ENCODE data around the gene PTTG1. TPM values are rescaled to one million over a fixed set of nuclear protein-coding genes. Genes with fewer than 3 reads are reported as not detected.

Gene PTTG1
- polyA plus RNA-seq, 2 of the 4 experiments (the other 2 are of a cell fraction): 222 to 227 TPM

Small RNA genes within 50 kb of the gene (small RNA-seq; reads per million reads assigned to genes)
- 0 reads per million in 6 experiments for gene MIR3142

Other genes with a start within 250 kb of the PTTG1 start
- 0.62 and 0.93 TPM in 2 replicates for gene FABP6, start 192.3 kb upstream of the PTTG1 start, polyA plus RNA-seq (2011; rRNA removed)
- 0.63 to 0.99 TPM (median 0.75 TPM) in 3 replicates for gene FABP6, start 192.3 kb upstream of the PTTG1 start, polyA plus RNA-seq (2017; fragmentation: RNase III; extraction: RNeasy Plus Mini Kit Qiagen cat#74134 plus additional on column Dnase treatment)
- gene CCNJL, start 109.3 kb upstream of the PTTG1 start, polyA plus RNA-seq (2011; rRNA removed): 16.2 and 16.8 TPM in 2 replicates
- gene CCNJL, start 109.3 kb upstream of the PTTG1 start, polyA plus RNA-seq (2017; fragmentation: RNase III; extraction: RNeasy Plus Mini Kit Qiagen cat#74134 plus additional on column Dnase treatment): 6.6 to 8.4 TPM (median 7.4 TPM) in 3 replicates
- 0.04 TPM in 1 of 2 replicates, not detected in the other for gene C1QTNF2, start 51.2 kb upstream of the PTTG1 start, polyA plus RNA-seq (2011; rRNA removed)
- 0.06 to 0.08 TPM (median 0.08 TPM) in 3 replicates for gene C1QTNF2, start 51.2 kb upstream of the PTTG1 start, polyA plus RNA-seq (2017; fragmentation: RNase III; extraction: RNeasy Plus Mini Kit Qiagen cat#74134 plus additional on column Dnase treatment)
- gene FAM200C, start 21.8 kb upstream of the PTTG1 start, polyA plus RNA-seq (2011; rRNA removed): 4.3 TPM in 2 replicates
- gene FAM200C, start 21.8 kb upstream of the PTTG1 start, polyA plus RNA-seq (2017; fragmentation: RNase III; extraction: RNeasy Plus Mini Kit Qiagen cat#74134 plus additional on column Dnase treatment): 2.5 to 2.7 TPM (median 2.6 TPM) in 3 replicates
- gene SLU7, start 2.8 kb upstream of the PTTG1 start, polyA plus RNA-seq (2011; rRNA removed): 49.0 and 67.0 TPM in 2 replicates
- gene SLU7, start 2.8 kb upstream of the PTTG1 start, polyA plus RNA-seq (2017; fragmentation: RNase III; extraction: RNeasy Plus Mini Kit Qiagen cat#74134 plus additional on column Dnase treatment): 68.9 to 80.0 TPM (median 75.5 TPM) in 3 replicates

Measured in A549 (cell line).